Memory B cell (primary cell): Measurements from ENCODE around the gene RTP2.
A peak's percentile ranks its signal among the peaks of the same experiment; 100 is the strongest.

ENCODE experiments used
- ATAC-seq: fragments of 150-1000 bp; cut with Tn5 transposase; 2 replicates; pipeline ENCODE4 v1.10.0; 2021; ENCODE audit warnings: low read depth, mild to moderate bottlenecking, moderate library complexity
- DNase-seq, 2 donors: peaks; one replicate each; pipeline ENCODE4 v3.0.0; 2022; ENCODE audit warnings: low spot score in 2 of 2
- H3K27ac Mint-ChIP-seq: one replicate; pipeline ENCODE4 v1.8.0; 2022; ENCODE audit warnings: mild to moderate bottlenecking, moderate library complexity, mixed read lengths
- H3K27me3 Mint-ChIP-seq: one replicate; pipeline ENCODE4 v1.8.0; 2022; ENCODE audit warnings: mixed read lengths
- H3K36me3 Mint-ChIP-seq: one replicate; pipeline ENCODE4 v1.8.0; 2022; ENCODE audit warnings: mild to moderate bottlenecking, mixed read lengths
- H3K4me1 Mint-ChIP-seq: one replicate; pipeline ENCODE4 v1.8.0; 2022; ENCODE audit warnings: mixed read lengths
- H3K4me3 Mint-ChIP-seq: one replicate; pipeline ENCODE4 v1.8.0; 2022; ENCODE audit warnings: mild to moderate bottlenecking, moderate library complexity, mixed read lengths
- H3K9me3 Mint-ChIP-seq: one replicate; pipeline ENCODE4 v1.8.0; 2022; ENCODE audit warnings: mixed read lengths

The RTP2 gene

DNA sequence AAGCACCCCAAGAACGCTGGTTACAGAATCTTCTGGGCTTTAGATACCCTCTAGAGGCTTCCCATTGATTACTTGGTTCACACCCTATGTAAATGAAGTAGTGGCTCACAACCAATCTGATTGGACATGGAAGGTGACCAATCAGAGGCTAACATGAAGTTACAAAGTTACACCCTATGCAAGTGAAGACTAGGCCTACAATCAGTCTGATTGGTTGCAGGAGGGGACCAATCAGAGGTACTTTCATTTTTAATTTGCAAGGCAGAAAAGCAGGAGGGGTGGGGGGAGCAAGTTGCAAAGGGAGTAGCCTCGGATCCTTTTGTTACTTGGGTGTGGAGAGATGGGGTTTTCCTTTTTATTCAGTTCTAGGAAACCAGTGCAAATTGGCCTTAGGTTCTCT, 11.1 kb upstream of the RTP2 start:
- Mint-ChIP-seq H3K27me3 (no peaks in the 10 kb centered on the region), H3K4me1 (peaks cover 6% of the 10 kb centered on the region), H3K4me3 (no peak overlapping the region), H3K9me3 (no peaks in the 10 kb centered on the region), H3K27ac (no peak overlapping the region), H3K36me3 (no peaks in the 10 kb centered on the region)
- DNase-seq (no peak), ATAC-seq (peak; percentile 54)

DNA sequence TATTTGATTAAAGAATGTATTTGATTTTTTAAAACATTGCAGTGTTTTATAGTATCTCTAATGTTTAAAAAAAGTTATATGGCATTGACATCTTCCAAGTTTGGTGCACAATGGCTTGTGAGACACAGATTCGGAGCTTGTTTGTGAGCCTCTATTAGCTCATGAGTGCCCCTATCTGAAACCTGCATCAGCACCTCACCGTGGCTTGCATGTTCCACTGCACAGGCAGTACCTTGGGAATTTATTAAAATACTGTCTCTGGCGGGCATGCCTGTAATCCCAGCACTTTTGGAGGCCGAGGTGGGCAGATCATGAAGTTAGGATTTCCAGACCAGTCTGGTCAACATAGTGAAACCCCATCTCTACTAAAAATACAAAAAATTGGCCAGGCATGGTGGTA, 6.8 kb upstream of the RTP2 start:
- Mint-ChIP-seq H3K9me3 (no peaks in the 10 kb centered on the region), H3K36me3 (no peaks in the 10 kb centered on the region), H3K4me3 (no peak overlapping the region), H3K27ac (no peak overlapping the region), H3K4me1 (peaks cover under 1% of the 10 kb centered on the region), H3K27me3 (no peaks in the 10 kb centered on the region)
- DNase-seq: no peak
- ATAC-seq: no peak

DNA sequence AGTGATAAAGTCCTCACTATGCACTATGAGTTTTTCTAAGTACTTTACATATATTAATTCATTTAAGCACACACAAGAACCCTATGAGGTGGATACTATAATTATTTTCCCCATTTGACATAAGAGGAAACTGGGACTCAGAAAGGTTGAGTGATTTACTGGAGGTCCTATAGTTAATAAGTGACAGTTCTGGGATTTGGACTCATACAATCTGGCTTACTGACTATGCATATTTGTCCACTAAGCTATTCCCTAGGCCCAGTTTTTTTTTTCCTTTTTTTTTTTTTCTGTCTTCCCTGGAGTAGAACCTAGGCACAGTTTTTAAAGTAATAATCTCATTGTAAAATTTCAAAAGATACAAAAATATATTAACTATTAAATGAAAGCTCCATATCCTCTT, 6.3 kb upstream of the RTP2 start:
- no peak overlapping the region for H3K27ac Mint-ChIP-seq
- H3K4me3 Mint-ChIP-seq: no peak overlapping the region
- no peaks in the 10 kb centered on the region for H3K9me3 Mint-ChIP-seq
- H3K36me3 Mint-ChIP-seq: no peaks in the 10 kb centered on the region
- DNase-seq (no peak), ATAC-seq (no peak)
- H3K4me1 Mint-ChIP-seq: no peaks in the 10 kb centered on the region
- H3K27me3 Mint-ChIP-seq: no peaks in the 10 kb centered on the region

DNA sequence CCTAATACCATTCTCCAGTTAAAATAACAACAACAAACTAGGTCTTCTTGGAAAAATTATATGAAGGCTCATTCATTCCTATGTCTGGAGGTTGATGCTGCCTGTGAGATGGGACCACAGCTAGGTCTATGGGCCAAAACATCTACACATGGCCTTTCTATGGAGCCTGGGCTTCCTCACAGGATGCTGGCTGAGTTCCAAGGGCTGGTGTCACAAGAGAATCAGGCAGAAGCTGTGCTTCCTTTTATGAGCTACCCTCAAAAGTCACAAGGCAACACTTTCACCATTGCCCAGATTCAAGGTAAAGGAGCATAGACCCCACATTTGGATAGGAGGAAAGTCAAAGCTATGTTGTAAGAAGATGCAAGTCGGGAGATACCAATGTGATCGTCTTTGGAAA, 4.6 kb upstream of the RTP2 start:
- DNase-seq: no peak
- H3K27me3 Mint-ChIP-seq: no peaks in the 10 kb centered on the region
- H3K36me3 Mint-ChIP-seq: no peaks in the 10 kb centered on the region
- no peak for ATAC-seq
- H3K4me1 Mint-ChIP-seq: no peaks in the 10 kb centered on the region
- no peaks in the 10 kb centered on the region for H3K9me3 Mint-ChIP-seq
- H3K4me3 Mint-ChIP-seq: no peak overlapping the region
- H3K27ac Mint-ChIP-seq: no peak overlapping the region

DNA sequence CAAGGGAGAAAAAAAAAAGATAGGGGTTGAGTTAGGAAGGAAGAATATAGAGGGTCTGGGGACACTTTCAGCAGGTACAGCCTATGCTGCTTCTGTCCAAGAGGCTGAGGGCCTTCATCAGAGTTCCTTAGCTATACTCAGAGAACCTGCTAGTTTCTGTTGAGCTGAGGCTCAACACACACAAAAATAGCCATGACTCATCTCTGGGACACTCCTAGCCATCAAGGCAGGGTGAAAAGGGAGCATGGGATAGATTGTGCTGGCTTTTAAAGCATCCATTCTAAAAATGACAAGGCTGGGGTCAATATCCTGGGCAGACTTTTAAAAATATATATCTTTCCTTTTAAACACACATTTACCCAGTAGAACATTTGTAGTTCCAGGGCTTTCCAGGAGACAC, 2.8 kb upstream of the RTP2 start:
- Mint-ChIP-seq H3K36me3 (no peaks in the 10 kb centered on the region), H3K27me3 (no peaks in the 10 kb centered on the region), H3K9me3 (no peaks in the 10 kb centered on the region), H3K27ac (no peak overlapping the region), H3K4me1 (no peaks in the 10 kb centered on the region), H3K4me3 (no peak overlapping the region)
- ATAC-seq: no peak
- no peak for DNase-seq

DNA sequence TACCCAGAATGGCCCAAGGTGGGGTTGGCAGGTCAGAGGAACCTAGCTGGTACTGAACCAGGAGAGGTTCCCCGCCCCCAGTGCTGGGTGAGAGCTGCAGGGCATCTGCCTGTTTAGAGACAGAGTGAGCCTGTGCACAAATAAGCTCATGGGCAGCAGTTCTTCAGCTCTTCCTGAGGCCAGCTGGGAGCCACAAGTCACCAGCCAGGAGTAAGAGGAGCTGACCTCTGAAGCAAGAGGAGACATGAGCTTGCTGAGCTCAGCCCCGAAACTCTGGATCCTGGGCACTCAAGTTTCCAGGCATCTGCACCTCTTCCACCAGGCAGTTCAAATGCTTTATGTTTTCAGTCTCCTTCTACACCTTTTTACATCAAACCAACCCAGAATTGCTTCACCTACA, 2.1 kb downstream of the RTP2 start:
- ATAC-seq: no peak
- Mint-ChIP-seq H3K36me3 (no peaks in the 10 kb centered on the region), H3K9me3 (no peaks in the 10 kb centered on the region), H3K4me1 (peaks cover 3% of the 10 kb centered on the region), H3K4me3 (no peak overlapping the region), H3K27ac (no peak overlapping the region), H3K27me3 (peaks cover 4% of the 10 kb centered on the region)
- no peak for DNase-seq

DNA sequence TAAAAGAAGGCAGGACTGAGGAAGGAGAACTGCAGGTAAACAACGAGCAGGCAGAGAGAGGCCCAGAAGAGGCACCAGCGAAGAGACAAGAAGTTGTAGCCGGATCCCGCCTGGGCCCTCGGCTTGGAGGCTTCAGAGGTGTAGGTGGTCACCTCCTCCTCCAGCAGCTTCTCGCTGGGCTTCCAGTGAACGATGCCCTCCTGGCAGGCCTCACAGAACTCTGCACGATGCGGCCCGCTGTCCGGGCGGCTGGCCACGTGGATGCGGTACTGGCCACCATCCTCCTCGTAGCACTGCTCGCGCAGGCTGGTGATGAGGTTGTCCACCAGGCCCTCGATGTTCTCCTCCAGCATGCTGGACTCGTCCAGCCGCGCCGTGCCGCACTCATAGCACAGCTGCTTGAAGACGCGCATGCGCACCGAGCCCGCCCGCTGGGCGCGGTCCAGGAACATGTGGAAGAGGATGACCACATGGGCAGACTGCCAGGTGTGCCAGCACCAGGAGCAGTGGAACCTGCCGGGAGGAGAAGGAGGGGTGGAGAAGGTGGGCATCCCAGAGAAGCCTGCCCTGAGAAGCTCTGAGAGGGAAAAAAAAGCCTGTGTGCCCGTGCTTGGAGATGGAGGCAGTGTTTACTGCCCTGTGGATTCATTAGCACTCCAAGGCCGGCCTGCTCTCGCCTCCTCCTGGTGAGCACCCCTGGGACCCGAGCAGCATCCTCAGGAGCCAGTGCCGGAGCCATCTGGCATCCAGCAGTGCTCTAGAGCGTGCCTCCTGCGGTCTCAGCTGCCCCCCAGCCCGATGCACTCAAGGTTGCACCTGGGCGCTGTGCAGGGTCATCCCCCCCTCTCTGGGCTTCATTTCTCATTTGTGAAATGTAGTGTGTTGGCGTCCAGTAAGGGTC, 3.6 kb downstream of the RTP2 start:
- H3K4me1 Mint-ChIP-seq: peaks cover 4% of the 10 kb centered on the region
- no peak for ATAC-seq
- no peak overlapping the region for H3K27ac Mint-ChIP-seq
- H3K27me3 Mint-ChIP-seq: peaks cover 13% of the 10 kb centered on the region
- no peak for DNase-seq
- peaks cover 3% of the 10 kb centered on the region for H3K36me3 Mint-ChIP-seq
- peaks cover 1% of the 10 kb centered on the region for H3K9me3 Mint-ChIP-seq
- no peak overlapping the region for H3K4me3 Mint-ChIP-seq

DNA sequence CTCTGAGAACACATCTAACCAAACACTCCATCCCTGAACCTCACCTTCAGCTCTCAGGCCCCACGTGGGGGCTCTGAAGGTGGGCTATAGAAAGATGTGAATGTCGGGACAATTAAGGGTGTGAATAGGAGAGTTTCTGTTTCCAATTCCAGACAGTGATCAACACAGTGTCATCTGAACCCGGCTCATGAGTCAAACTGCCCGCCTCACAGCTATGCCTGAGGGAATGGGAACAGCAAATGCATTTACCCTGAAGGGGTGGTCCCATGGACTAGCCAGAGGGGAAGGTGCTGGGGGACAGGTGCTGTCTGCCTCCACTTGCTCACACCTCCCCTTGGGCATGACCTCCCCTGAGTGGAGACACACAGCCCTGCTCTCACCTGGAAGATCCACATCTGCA, 6.3 kb downstream of the RTP2 start:
- Mint-ChIP-seq H3K4me3 (no peak overlapping the region), H3K36me3 (peaks cover 3% of the 10 kb centered on the region), H3K27ac (no peak overlapping the region), H3K27me3 (peaks cover 14% of the 10 kb centered on the region), H3K4me1 (peaks cover 4% of the 10 kb centered on the region), H3K9me3 (peaks cover 1% of the 10 kb centered on the region)
- DNase-seq (no peak), ATAC-seq (no peak)

DNA sequence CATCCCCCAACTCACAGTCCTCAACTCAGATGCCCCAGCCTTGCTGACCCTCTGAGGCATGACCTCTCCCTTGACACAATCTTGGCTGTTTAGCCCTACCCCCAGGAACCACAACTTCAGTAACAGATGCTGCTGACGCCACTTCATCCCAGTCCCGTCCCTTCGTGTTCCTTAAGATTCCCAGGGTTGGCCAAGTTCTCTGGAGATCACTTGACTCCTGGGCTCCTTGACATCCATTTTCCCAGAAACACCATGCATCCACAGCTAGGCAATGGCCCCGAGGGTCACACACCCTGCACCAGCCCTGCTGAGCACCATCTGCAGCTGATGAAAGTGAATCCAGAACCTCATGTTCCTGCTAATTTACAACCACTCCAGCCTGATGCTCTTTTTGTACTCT, 6.9 kb downstream of the RTP2 start:
- Mint-ChIP-seq H3K36me3 (peaks cover 3% of the 10 kb centered on the region), H3K4me1 (peaks cover 4% of the 10 kb centered on the region), H3K27me3 (peaks cover 14% of the 10 kb centered on the region), H3K4me3 (no peak overlapping the region), H3K27ac (no peak overlapping the region), H3K9me3 (peaks cover 1% of the 10 kb centered on the region)
- ATAC-seq: no peak
- no peak for DNase-seq

DNA sequence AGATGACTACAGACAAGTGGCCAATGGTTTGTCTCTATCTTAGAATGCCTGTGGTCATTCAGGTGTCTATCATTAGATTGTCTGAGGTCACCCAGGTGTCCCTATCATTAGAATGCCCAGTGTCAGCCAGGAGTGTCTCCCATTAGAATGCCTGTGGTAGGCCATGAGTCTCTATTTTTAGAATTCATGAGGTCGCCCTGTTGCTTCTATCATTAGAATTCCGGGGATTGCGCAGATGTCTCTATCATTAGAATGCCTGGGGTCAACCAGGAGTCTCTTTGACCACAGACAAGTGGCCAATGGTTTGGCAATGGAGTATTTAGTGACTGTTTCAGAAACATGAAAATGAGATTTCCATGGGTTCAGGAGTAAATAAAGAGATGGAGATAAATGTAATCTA, 7.6 kb downstream of the RTP2 start:
- no peak overlapping the region for H3K27ac Mint-ChIP-seq
- peaks cover 3% of the 10 kb centered on the region for H3K36me3 Mint-ChIP-seq
- no peak for ATAC-seq
- H3K9me3 Mint-ChIP-seq: peaks cover 1% of the 10 kb centered on the region
- H3K27me3 Mint-ChIP-seq: peaks cover 14% of the 10 kb centered on the region
- H3K4me3 Mint-ChIP-seq: no peak overlapping the region
- peaks cover 4% of the 10 kb centered on the region for H3K4me1 Mint-ChIP-seq
- no peak for DNase-seq

DNA sequence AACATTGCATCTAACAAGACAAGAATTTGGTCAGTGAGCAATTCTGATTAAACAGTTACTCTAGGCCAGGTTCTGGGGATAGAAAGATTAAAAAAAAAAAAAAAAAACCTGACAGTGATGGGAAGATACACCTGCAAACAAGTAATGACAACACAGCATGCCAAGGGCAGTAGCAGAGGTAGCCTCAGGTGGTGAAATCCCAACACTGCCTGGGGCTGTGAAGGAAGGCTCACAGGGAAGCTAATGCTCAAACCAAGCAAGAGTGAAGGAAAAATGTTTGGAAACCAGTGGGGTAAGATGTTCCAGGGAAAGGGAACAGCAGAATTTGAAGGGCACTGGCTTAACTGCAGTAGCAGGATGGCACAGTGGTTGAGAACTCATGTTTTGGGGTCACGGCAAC, 8.9 kb downstream of the RTP2 start:
- H3K9me3 Mint-ChIP-seq: peaks cover 1% of the 10 kb centered on the region
- peaks cover 14% of the 10 kb centered on the region for H3K27me3 Mint-ChIP-seq
- ATAC-seq (no peak), DNase-seq (no peak)
- no peak overlapping the region for H3K27ac Mint-ChIP-seq
- H3K36me3 Mint-ChIP-seq: peaks cover 3% of the 10 kb centered on the region
- H3K4me3 Mint-ChIP-seq: no peak overlapping the region
- H3K4me1 Mint-ChIP-seq: peaks cover 4% of the 10 kb centered on the region

DNA sequence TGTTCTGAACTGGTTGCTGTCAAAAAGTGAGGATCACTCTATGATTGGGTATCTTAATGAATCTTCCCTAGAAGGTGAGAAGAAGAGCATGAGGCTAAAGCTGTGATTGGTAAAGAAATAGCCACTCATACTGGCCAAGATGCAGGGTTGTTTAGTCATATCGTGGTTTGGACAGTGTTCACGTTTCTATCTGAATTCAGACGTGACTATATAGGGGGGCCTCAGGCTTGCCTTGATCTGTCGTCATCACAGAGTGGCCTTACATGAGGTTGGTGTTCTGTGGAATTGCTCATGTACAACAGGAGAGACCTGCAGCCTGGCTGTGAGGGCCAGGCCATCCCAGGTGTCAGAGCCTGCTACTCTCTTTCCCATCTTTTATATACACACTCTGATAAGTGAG, 12.4 kb downstream of the RTP2 start:
- H3K36me3 Mint-ChIP-seq: peaks cover 3% of the 10 kb centered on the region
- no peaks in the 10 kb centered on the region for H3K4me1 Mint-ChIP-seq
- H3K9me3 Mint-ChIP-seq: peaks cover 6% of the 10 kb centered on the region
- peaks cover 10% of the 10 kb centered on the region for H3K27me3 Mint-ChIP-seq
- no peak for ATAC-seq
- no peak overlapping the region for H3K4me3 Mint-ChIP-seq
- H3K27ac Mint-ChIP-seq: no peak overlapping the region
- no peak for DNase-seq

DNA sequence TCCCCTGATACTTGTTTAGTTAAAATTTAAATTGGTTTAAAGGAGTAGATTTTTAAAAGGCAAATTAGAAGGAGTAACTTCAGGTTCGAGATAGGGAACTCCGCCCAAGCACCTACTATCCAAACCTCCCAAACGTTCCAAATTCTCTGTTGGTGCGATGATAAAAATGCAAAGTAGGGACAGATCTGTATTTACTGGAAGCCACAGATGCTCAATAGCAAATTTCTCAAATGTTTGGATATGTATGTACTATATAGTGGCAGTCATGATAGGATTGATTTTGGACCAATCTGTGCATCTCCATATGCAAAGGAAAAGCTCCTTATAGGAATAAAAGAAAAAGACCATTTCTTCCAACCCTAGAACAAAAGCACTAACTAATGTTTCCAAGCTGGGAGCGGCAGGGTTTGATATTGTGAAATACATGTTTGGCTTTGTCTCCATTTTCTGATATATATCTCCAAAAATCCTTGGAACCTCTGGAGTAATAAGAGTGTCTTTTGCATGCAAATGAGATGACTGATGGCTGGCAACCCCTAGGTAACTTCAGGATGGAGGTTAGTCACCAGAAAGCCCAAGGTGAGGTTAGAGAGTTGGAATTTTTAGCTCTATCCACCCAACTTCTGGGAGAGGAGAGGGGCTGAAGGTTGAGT, 15.6 kb downstream of the RTP2 start:
- Mint-ChIP-seq H3K9me3 (peaks cover 5% of the 10 kb centered on the region), H3K4me3 (no peak overlapping the region), H3K27me3 (peaks cover 5% of the 10 kb centered on the region), H3K27ac (no peak overlapping the region), H3K4me1 (no peaks in the 10 kb centered on the region), H3K36me3 (no peaks in the 10 kb centered on the region)
- no peak for ATAC-seq
- no peak for DNase-seq

DNA sequence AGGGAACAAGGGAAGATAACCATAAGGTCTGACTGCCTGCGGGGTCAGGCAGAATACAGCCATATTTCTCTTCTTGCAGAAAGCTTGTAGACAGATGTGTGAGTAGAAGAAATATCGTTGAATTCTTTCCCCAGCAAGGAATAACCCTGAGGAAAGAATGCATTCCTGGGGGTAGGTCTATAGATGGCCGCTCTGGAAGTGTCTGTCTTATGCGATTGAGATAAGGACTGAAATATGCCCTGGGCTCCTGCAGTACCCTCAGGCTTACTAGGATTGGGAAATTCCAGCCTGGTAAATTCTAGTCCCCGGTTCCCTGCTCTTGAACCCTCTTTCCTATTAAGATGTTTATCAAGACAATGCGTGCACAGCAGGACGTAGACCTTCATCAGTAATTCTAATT, 16.4 kb downstream of the RTP2 start:
- Mint-ChIP-seq H3K36me3 (no peaks in the 10 kb centered on the region), H3K27me3 (peaks cover 5% of the 10 kb centered on the region), H3K27ac (no peak overlapping the region), H3K4me3 (no peak overlapping the region), H3K9me3 (peaks cover 5% of the 10 kb centered on the region), H3K4me1 (no peaks in the 10 kb centered on the region)
- ATAC-seq (no peak), DNase-seq (no peak)

DNA sequence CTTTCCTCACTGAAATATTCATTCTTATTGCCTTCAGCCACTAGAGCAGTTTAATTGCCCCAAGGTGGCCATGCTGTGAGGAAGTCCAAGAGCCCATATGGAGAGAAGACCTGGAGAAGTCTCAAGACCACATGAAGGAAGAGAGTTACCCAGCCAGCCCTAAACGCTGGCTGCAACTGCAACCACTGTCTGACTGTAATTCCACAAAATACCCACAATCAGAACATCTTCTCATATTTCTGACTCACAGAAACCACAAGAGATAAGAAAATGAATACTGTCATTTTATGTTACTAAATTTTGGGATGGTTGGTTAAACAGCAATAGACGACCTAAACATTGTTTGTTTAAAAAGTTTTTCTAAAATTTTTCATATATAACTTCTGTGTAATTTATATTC, 17.5 kb downstream of the RTP2 start:
- DNase-seq: no peak

More for the DNA sequence above, 17.5 kb downstream of the RTP2 start:
- Mint-ChIP-seq H3K9me3 (peaks cover 5% of the 10 kb centered on the region), H3K4me1 (no peaks in the 10 kb centered on the region), H3K36me3 (no peaks in the 10 kb centered on the region), H3K27ac (no peak overlapping the region), H3K27me3 (peaks cover 9% of the 10 kb centered on the region), H3K4me3 (no peak overlapping the region)
- ATAC-seq: no peak
